ENCODE data around the gene ELF2.
A peak's percentile ranks its signal among the peaks of the same experiment; 100 is the strongest.

ELF2 gene

DNA sequence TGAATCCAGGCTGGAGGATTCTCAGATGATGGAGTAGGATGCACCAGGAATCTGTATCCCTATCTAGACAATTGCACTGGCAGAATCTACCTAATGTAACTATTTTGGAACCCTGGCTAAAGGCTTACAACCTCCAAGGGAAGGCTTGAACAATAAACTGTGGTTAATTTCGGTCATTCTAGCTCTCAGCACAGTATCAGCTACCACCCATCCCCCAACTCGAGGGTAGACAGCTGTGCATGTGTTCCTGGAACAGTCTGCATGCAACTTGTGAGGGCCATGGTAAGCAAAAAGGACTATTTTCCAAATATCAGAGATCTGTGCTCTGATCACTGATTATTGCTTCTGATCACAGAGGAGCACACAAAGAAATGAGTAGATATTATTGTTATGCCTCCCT lies 34.0 kb downstream of the ELF2 start:
- no peak overlapping the region for H3K27ac ChIP-seq (ENCODE audit: extremely low read depth, low read depth, low read length)
- no peaks in the 10 kb centered on the region for H3K36me3 ChIP-seq (ENCODE audit: control insufficient read depth in 2 of 2, insufficient read depth in 1 of 2, low read length in 2 of 2)
- peak; percentile 57; the same call in 1 of the 2 replicates for TF ChIP-seq ZBTB20 (tag by site-specific recombination; IDR thresholded peaks at IDR 0.05)
- TF ChIP-seq ZNF473 (tag by site-specific recombination; IDR thresholded peaks at IDR 0.05), result no peak
- no peaks in the 10 kb centered on the region for H3K9me3 ChIP-seq (ENCODE audit: control insufficient read depth, insufficient read depth, low read depth, low read length)
- ChIA-PET CTCF (no interaction called here), POLR2A (interaction anchor here (0.6 kb wide), 1 partner anchor 32 kb away, joined by 3 read pairs; no protein-coding TSS in a partner anchor)
- H3K4me1 ChIP-seq (ENCODE audit: control insufficient read depth, insufficient read depth, low read length), result peaks cover 8% of the 10 kb centered on the region
- H3K4me3 ChIP-seq (ENCODE audit: low read depth, low read length), result no peak overlapping the region

DNA sequence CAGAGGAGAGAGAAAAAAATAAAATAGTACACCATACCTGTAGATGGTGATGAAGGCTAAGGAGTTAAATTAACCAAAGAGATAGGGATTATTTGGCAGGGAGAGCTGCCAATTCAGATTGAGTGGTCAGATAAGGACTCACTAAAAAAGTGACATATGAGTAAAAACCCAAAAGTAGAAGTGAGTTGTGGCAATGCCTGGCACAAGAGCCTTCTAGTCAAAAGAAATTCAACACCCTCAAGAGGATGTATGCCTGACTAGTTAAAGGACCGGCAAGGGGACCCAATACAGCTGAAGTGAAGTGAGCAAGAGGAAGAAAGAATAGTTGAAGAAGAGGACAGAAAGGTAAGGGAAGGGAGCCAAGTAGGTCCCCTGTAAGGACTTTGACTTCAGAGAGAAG lies 34.9 kb downstream of the ELF2 start:
- peaks cover 0 to 7% of the 10 kb centered on the region in 2 experiments; a peak in 1 of 3 replicates for H3K36me3 ChIP-seq (ENCODE audit: control insufficient read depth in 2 of 2, insufficient read depth in 1 of 2, low read length in 2 of 2)
- ChIA-PET CTCF (no interaction called here), POLR2A (no interaction called here)
- TF ChIP-seq PRDM1 (tag by site-specific recombination; IDR thresholded peaks at IDR 0.05) (no peak), ZNF10 (tag by site-specific recombination; IDR thresholded peaks at IDR 0.05) (no peak), ZNF610 (tag by site-specific recombination; IDR thresholded peaks at IDR 0.05; ENCODE audit: borderline replicate concordance) (no peak), KLF10 (tag by site-specific recombination; IDR thresholded peaks at IDR 0.05) (no peak), ZBTB1 (tag by site-specific recombination; IDR thresholded peaks at IDR 0.05) (no peak), ZNF221 (tag by site-specific recombination; IDR thresholded peaks at IDR 0.05; ENCODE audit: borderline replicate concordance) (no peak)
- TF ChIP-seq, protein P1, sequence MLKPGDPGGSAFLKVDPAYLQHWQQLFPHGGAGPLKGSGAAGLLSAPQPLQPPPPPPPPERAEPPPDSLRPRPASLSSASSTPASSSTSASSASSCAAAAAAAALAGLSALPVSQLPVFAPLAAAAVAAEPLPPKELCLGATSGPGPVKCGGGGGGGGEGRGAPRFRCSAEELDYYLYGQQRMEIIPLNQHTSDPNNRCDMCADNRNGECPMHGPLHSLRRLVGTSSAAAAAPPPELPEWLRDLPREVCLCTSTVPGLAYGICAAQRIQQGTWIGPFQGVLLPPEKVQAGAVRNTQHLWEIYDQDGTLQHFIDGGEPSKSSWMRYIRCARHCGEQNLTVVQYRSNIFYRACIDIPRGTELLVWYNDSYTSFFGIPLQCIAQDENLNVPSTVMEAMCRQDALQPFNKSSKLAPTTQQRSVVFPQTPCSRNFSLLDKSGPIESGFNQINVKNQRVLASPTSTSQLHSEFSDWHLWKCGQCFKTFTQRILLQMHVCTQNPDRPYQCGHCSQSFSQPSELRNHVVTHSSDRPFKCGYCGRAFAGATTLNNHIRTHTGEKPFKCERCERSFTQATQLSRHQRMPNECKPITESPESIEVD (tag by site-specific recombination; IDR thresholded peaks at IDR 0.05), result 0 out of 2 replicates have a peak, but pooled peaks have one; percentile 18
- TF ChIP-seq, protein P2, sequence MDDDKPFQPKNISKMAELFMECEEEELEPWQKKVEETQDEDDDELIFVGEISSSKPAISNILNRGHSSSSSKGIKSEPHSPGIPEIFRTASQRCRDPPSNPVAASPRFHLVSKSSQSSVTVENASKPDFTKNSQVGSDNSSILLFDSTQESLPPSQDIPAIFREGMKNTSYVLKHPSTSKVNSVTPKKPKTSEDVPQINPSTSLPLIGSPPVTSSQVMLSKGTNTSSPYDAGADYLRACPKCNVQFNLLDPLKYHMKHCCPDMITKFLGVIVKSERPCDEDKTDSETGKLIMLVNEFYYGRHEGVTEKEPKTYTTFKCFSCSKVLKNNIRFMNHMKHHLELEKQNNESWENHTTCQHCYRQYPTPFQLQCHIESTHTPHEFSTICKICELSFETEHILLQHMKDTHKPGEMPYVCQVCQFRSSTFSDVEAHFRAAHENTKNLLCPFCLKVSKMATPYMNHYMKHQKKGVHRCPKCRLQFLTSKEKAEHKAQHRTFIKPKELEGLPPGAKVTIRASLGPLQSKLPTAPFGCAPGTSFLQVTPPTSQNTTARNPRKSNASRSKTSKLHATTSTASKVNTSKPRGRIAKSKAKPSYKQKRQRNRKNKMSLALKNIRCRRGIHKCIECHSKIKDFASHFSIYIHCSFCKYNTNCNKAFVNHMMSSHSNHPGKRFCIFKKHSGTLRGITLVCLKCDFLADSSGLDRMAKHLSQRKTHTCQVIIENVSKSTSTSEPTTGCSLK (tag by site-specific recombination; IDR thresholded peaks at IDR 0.05), result no peak
- H3K27ac ChIP-seq (ENCODE audit: extremely low read depth, low read depth, low read length), result no peak overlapping the region
- H3K9me3 ChIP-seq (ENCODE audit: control insufficient read depth, insufficient read depth, low read depth, low read length), result no peaks in the 10 kb centered on the region
- H3K4me1 ChIP-seq (ENCODE audit: control insufficient read depth, insufficient read depth, low read length), result peaks cover 8% of the 10 kb centered on the region
- no peak overlapping the region for H3K4me3 ChIP-seq (ENCODE audit: low read depth, low read length)

DNA sequence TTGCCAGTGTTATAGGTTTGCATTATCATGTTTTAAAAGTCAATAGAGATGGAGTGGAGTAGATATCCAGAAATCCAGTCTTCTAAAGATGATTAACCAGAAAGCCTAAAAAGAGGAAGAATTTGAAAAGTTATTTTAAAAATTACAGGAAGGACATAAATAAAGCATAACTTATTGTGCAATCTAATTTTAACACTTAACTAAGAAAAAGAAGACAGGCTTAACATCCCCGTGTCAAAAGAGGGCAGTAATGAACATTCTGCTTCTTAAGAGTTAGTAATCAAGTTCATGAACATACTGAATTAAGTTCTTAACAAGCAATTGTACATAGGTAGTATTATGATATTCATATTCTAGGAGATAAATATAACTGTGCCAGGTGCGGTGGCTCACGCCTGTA lies 39.3 kb downstream of the ELF2 start:
- H3K9me3 ChIP-seq (ENCODE audit: control insufficient read depth, insufficient read depth, low read depth, low read length), result no peaks in the 10 kb centered on the region
- no peak overlapping the region for H3K27ac ChIP-seq (ENCODE audit: extremely low read depth, low read depth, low read length)
- peaks cover 5% of the 10 kb centered on the region for H3K4me1 ChIP-seq (ENCODE audit: control insufficient read depth, insufficient read depth, low read length)
- ChIA-PET CTCF (interaction anchor here (0.7 kb wide), 1 partner anchor 145 kb away, joined by 3 read pairs; no protein-coding TSS in a partner anchor), POLR2A (no interaction called here)
- TF ChIP-seq GLI2 (tag by site-specific recombination; IDR thresholded peaks at IDR 0.05; ENCODE audit: borderline replicate concordance, low read depth) (no peak), ZNF292 (tag by site-specific recombination; IDR thresholded peaks at IDR 0.05; ENCODE audit: borderline replicate concordance, low read depth) (no peak), ZNF423 (tag by site-specific recombination; IDR thresholded peaks at IDR 0.05) (no peak), ZNF843 (tag by site-specific recombination; IDR thresholded peaks at IDR 0.05) (no peak), ZNF146 (tag by site-specific recombination; IDR thresholded peaks at IDR 0.05) (no peak), ZNF529 (tag by site-specific recombination; IDR thresholded peaks at IDR 0.05; ENCODE audit: insufficient replicate concordance) (no peak), TRIM28 (IDR thresholded peaks at IDR 0.05; ENCODE audit: borderline replicate concordance, low read length) (no peak), YY2 (tag by site-specific recombination; IDR thresholded peaks at IDR 0.05) (no peak), SETDB1 (IDR thresholded peaks at IDR 0.05; ENCODE audit: insufficient read length, low read length) (no peak), PRDM1 (tag by site-specific recombination; IDR thresholded peaks at IDR 0.05) (no peak), KLF7 (tag by site-specific recombination; IDR thresholded peaks at IDR 0.05; ENCODE audit: borderline replicate concordance) (no peak), ZNF792 (tag by site-specific recombination; IDR thresholded peaks at IDR 0.05) (no peak), GLI4 (tag by site-specific recombination; IDR thresholded peaks at IDR 0.05) (no peak), ZNF561 (tag by site-specific recombination; IDR thresholded peaks at IDR 0.05; ENCODE audit: borderline replicate concordance) (no peak)
- TF ChIP-seq, protein P3, sequence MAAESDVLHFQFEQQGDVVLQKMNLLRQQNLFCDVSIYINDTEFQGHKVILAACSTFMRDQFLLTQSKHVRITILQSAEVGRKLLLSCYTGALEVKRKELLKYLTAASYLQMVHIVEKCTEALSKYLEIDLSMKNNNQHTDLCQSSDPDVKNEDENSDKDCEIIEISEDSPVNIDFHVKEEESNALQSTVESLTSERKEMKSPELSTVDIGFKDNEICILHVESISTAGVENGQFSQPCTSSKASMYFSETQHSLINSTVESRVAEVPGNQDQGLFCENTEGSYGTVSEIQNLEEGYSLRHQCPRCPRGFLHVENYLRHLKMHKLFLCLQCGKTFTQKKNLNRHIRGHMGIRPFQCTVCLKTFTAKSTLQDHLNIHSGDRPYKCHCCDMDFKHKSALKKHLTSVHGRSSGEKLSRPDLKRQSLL (tag by site-specific recombination; IDR thresholded peaks at IDR 0.05), result no peak
- TF ChIP-seq, protein P4, sequence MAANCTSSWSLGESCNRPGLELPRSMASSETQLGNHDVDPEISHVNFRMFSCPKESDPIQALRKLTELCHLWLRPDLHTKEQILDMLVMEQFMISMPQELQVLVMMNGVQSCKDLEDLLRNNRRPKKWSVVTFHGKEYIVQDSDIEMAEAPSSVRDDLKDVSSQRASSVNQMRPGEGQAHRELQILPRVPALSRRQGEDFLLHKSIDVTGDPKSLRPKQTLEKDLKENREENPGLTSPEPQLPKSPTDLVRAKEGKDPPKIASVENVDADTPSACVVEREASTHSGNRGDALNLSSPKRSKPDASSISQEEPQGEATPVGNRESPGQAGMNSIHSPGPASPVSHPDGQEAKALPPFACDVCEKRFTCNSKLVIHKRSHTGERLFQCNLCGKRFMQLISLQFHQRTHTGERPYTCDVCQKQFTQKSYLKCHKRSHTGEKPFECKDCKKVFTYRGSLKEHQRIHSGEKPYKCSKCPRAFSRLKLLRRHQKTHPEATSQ (tag by site-specific recombination; IDR thresholded peaks at IDR 0.05), result no peak
- peaks cover 0 to 13% of the 10 kb centered on the region in 2 experiments; a peak in 2 of 3 replicates for H3K36me3 ChIP-seq (ENCODE audit: control insufficient read depth in 2 of 2, insufficient read depth in 1 of 2, low read length in 2 of 2)
- H3K4me3 ChIP-seq (ENCODE audit: low read depth, low read length), result no peak overlapping the region
